Mesenchymal stem cell (in vitro differentiated cells and primary cell): ENCODE results near the gene DDX55.
"Not testable (repeated sequence)": the region's sequence is repeated elsewhere in the genome, so short reads cannot be mapped to it uniquely, and the experiment has no call there.

ENCODE experiments used
- DNase-seq: peaks from one replicate; pipeline ENCODE4 v3.0.0-alpha.2; 2013
- H2AFZ ChIP-seq: one replicate; pipeline ENCODE4 v1.6.1; 2013; ENCODE audit warnings: low read depth, mild to moderate bottlenecking, control low read depth, inconsistent platforms, low read length, moderate library complexity
- H2AK5ac ChIP-seq: 2 replicates; pipeline ENCODE4 v1.6.1; 2013; ENCODE audit warnings: low read length, moderate library complexity, mild to moderate bottlenecking, inconsistent platforms; ENCODE audit not compliant: severe bottlenecking
- H2BK120ac ChIP-seq: one replicate; pipeline ENCODE4 v1.6.1; 2013; ENCODE audit warnings: low read depth, mild to moderate bottlenecking, inconsistent platforms, low read length, moderate library complexity
- H2BK12ac ChIP-seq, 2 experiments: one replicate each; pipeline ENCODE4 v1.6.1; 2013; ENCODE audit warnings: inconsistent platforms in 2 of 2, low read length in 2 of 2, mild to moderate bottlenecking in 2 of 2, moderate library complexity in 2 of 2, control low read depth in 1 of 2
- H2BK15ac ChIP-seq: one replicate; pipeline ENCODE4 v1.6.1; 2013; ENCODE audit warnings: mild to moderate bottlenecking, low read depth, inconsistent platforms; ENCODE audit not compliant: poor library complexity, severe bottlenecking
- H2BK5ac ChIP-seq: 2 replicates; pipeline ENCODE4 v1.6.1; 2013; ENCODE audit warnings: low read depth, mild to moderate bottlenecking, low read length, control low read depth, inconsistent platforms; ENCODE audit not compliant: poor library complexity, severe bottlenecking
- H3K14ac ChIP-seq, 2 experiments: one replicate each; pipeline ENCODE4 v1.6.1; 2013; ENCODE audit warnings: inconsistent platforms in 2 of 2, low read length in 2 of 2, control low read depth in 1 of 2, mild to moderate bottlenecking in 1 of 2, moderate library complexity in 1 of 2
- H3K18ac ChIP-seq, 2 experiments: one replicate each; pipeline ENCODE4 v1.6.1; 2013; ENCODE audit warnings: inconsistent platforms in 2 of 2, low read length in 2 of 2, control low read depth in 1 of 2, low read depth in 1 of 2, mild to moderate bottlenecking in 1 of 2
- H3K23ac ChIP-seq, 2 experiments: one replicate each; pipeline ENCODE4 v1.6.1; 2013; ENCODE audit warnings: inconsistent platforms in 2 of 2, low read length in 2 of 2, mild to moderate bottlenecking in 2 of 2, moderate library complexity in 2 of 2, control low read depth in 1 of 2
- H3K27ac ChIP-seq: 2 replicates; pipeline ENCODE4 v1.5.1; 2013; ENCODE audit warnings: mild to moderate bottlenecking, moderate library complexity, low read length, control low read depth, inconsistent platforms; ENCODE audit not compliant: poor library complexity, severe bottlenecking
- H3K27me3 ChIP-seq, 2 experiments: 2 replicates each; pipeline versions ENCODE4 v1.6.1 to v1.7.0; 2013; ENCODE audit warnings: low read length in 2 of 2, mild to moderate bottlenecking in 2 of 2, moderate library complexity in 2 of 2, control low read depth in 1 of 2, inconsistent platforms in 1 of 2; ENCODE audit not compliant: control insufficient read depth in 1 of 2, insufficient read depth in 1 of 2
- H3K36me3 ChIP-seq, 2 experiments: 2 replicates each; pipeline versions ENCODE4 v1.6.1 to v1.7.0; 2013; ENCODE audit warnings: low read length in 2 of 2, control low read depth in 1 of 2, inconsistent platforms in 1 of 2, low read depth in 1 of 2, mild to moderate bottlenecking in 1 of 2; ENCODE audit not compliant: insufficient read depth in 2 of 2, control insufficient read depth in 1 of 2
- H3K4ac ChIP-seq, 2 experiments: one replicate each; pipeline ENCODE4 v1.6.1; 2013; ENCODE audit warnings: inconsistent platforms in 2 of 2, low read length in 2 of 2, mild to moderate bottlenecking in 2 of 2, moderate library complexity in 2 of 2, control low read depth in 1 of 2, low read depth in 1 of 2
- H3K4me1 ChIP-seq: 2 replicates; pipeline ENCODE4 v1.6.1; 2013; ENCODE audit warnings: low read depth, low read length, control low read depth; ENCODE audit not compliant: control insufficient read depth, insufficient read depth
- H3K4me2 ChIP-seq: 2 replicates; pipeline ENCODE4 v1.6.1; 2013; ENCODE audit warnings: low read length, mild to moderate bottlenecking, inconsistent platforms; ENCODE audit not compliant: poor library complexity, severe bottlenecking
- H3K4me3 ChIP-seq, 2 experiments: 2 replicates each; pipeline versions ENCODE4 v1.5.1 to v1.7.0; 2013; ENCODE audit warnings: low read length in 2 of 2, mild to moderate bottlenecking in 2 of 2, control low read depth in 1 of 2, low read depth in 1 of 2; ENCODE audit not compliant: insufficient read depth in 1 of 2
- H3K79me1 ChIP-seq: replicated peaks from 2 replicates; pipeline ENCODE4 v1.6.1; 2013; ENCODE audit warnings: mild to moderate bottlenecking, control low read depth, low read length, inconsistent platforms; ENCODE audit not compliant: poor library complexity, severe bottlenecking
- H3K9ac ChIP-seq: 2 replicates; pipeline ENCODE4 v1.7.0; 2013; ENCODE audit warnings: mild to moderate bottlenecking, low read length, moderate library complexity
- H3K9me3 ChIP-seq: 2 replicates; pipeline ENCODE4 v1.7.0; 2013; ENCODE audit warnings: mild to moderate bottlenecking, low read length; ENCODE audit not compliant: control insufficient read depth
- H4K8ac ChIP-seq: one replicate; pipeline ENCODE4 v1.6.1; 2013; ENCODE audit warnings: inconsistent platforms, mild to moderate bottlenecking, low read length, moderate library complexity
- H4K91ac ChIP-seq: one replicate; pipeline ENCODE4 v1.6.1; 2013; ENCODE audit warnings: mild to moderate bottlenecking, low read length, inconsistent platforms
- WGBS: methylation state at CpG from one replicate; pipeline ENCODE4 v1.1.7; 2013; ENCODE audit warnings: mixed read lengths; 5-methylcytosine and 5-hydroxymethylcytosine counted together

The DDX55 gene

GRCh38 chr12:123573870-123574269 is 28.0 kb upstream of the DDX55 start:
- H3K27ac ChIP-seq, result no peak overlapping the region
- H4K8ac ChIP-seq, result no peak overlapping the region
- no peak overlapping the region for H4K91ac ChIP-seq
- no peak for DNase-seq
- H2BK5ac ChIP-seq, result no peak overlapping the region
- H3K23ac ChIP-seq, result no peak overlapping the region
- no peak overlapping the region for H2BK120ac ChIP-seq
- H2BK12ac ChIP-seq, result no peak overlapping the region
- H3K4me2 ChIP-seq, result no peak overlapping the region
- no peak overlapping the region for H2BK15ac ChIP-seq
- H2AK5ac ChIP-seq, result no peak overlapping the region
- no peaks in the 10 kb centered on the region for H3K27me3 ChIP-seq
- no peak overlapping the region for H3K4me3 ChIP-seq
- no peak overlapping the region for H3K4ac ChIP-seq
- 79% methylated on average over 4 of the region's 4 CpGs for WGBS
- H3K4me1 ChIP-seq, result no peaks in the 10 kb centered on the region
- H3K14ac ChIP-seq, result no peak overlapping the region
- H3K9ac ChIP-seq, result no peak overlapping the region
- no peak overlapping the region for H3K18ac ChIP-seq
- H3K9me3 ChIP-seq, result peaks cover 11% of the 10 kb centered on the region
- no peak overlapping the region for H2AFZ ChIP-seq
- H3K79me1 ChIP-seq, result peaks cover 5% of the 10 kb centered on the region
- H3K36me3 ChIP-seq, result peaks cover 8 to 13% of the 10 kb centered on the region in 2 experiments

- H2AFZ ChIP-seq, result no peak overlapping the region
- H2BK5ac ChIP-seq, result no peak overlapping the region
- H3K27ac ChIP-seq, result no peak overlapping the region
- H3K9me3 ChIP-seq, result peaks cover 11% of the 10 kb centered on the region
- no peak overlapping the region for H2BK12ac ChIP-seq
- no peak overlapping the region for H2BK120ac ChIP-seq
- H4K8ac ChIP-seq, result no peak overlapping the region
- H3K4me3 ChIP-seq, result no peak overlapping the region
- H3K14ac ChIP-seq, result no peak overlapping the region
- no peak for DNase-seq
- peaks cover 2% of the 10 kb centered on the region for H3K4me1 ChIP-seq
- 95% methylated on average over 1 of the region's 1 CpG for WGBS
- H3K9ac ChIP-seq, result no peak overlapping the region
- H3K18ac ChIP-seq, result no peak overlapping the region
- H3K36me3 ChIP-seq, result peaks cover 8 to 13% of the 10 kb centered on the region in 2 experiments
- H3K23ac ChIP-seq, result no peak overlapping the region
- no peak overlapping the region for H3K4me2 ChIP-seq
- H2AK5ac ChIP-seq, result no peak overlapping the region
- no peak overlapping the region for H2BK15ac ChIP-seq
- H3K79me1 ChIP-seq, result peaks cover 8% of the 10 kb centered on the region
- no peak overlapping the region for H4K91ac ChIP-seq
- H3K27me3 ChIP-seq, result no peaks in the 10 kb centered on the region
- no peak overlapping the region for H3K4ac ChIP-seq
Measured at GRCh38 chr12:123576611-123577010, 25.3 kb upstream of the DDX55 start.

- Histone ChIP-seq H3K9ac (no peak overlapping the region), H2BK12ac (no peak overlapping the region), H3K4me3 (no peak overlapping the region), H3K4ac (no peak overlapping the region), H3K23ac (no peak overlapping the region), H3K36me3 (peaks cover 8 to 13% of the 10 kb centered on the region in 2 experiments), H2AK5ac (no peak overlapping the region), H3K27ac (no peak overlapping the region), H2BK15ac (no peak overlapping the region), H3K14ac (no peak overlapping the region), H2BK120ac (no peak overlapping the region), H3K4me1 (peaks cover 3% of the 10 kb centered on the region), H3K4me2 (no peak overlapping the region), H2BK5ac (no peak overlapping the region), H3K27me3 (no peaks in the 10 kb centered on the region), H4K8ac (no peak overlapping the region), H2AFZ (no peak overlapping the region), H4K91ac (no peak overlapping the region), H3K9me3 (peaks cover 5% of the 10 kb centered on the region), H3K79me1 (peaks cover 10% of the 10 kb centered on the region), H3K18ac (no peak overlapping the region)
- DNase-seq, result no peak
- 100% methylated on average over 3 of the region's 3 CpGs for WGBS
Measured at GRCh38 chr12:123578243-123578642, 23.7 kb upstream of the DDX55 start.

- not testable (repeated sequence) for H4K8ac ChIP-seq, H3K4ac ChIP-seq, H3K18ac ChIP-seq, H2BK15ac ChIP-seq, H3K9me3 ChIP-seq, H3K4me3 ChIP-seq, H3K4me2 ChIP-seq, H4K91ac ChIP-seq, H2AK5ac ChIP-seq, H2BK12ac ChIP-seq, H2BK120ac ChIP-seq, H3K4me1 ChIP-seq, DNase-seq, H3K9ac ChIP-seq, H2BK5ac ChIP-seq, H3K27me3 ChIP-seq, H3K14ac ChIP-seq, H3K27ac ChIP-seq, H2AFZ ChIP-seq, H3K23ac ChIP-seq
- 100% methylated on average over 2 of the region's 4 CpGs for WGBS
- Histone ChIP-seq H3K36me3 (peaks cover 8 to 13% of the 10 kb centered on the region in 2 experiments), H3K79me1 (peaks cover 10% of the 10 kb centered on the region)
Measured at GRCh38 chr12:123578829-123579228, 23.1 kb upstream of the DDX55 start.
